Activated B cell treated with CpG ODN at 0.5 μM for 24 hours (primary cell): ENCODE results near the gene PCBD1. TPM values are rescaled to one million over a fixed set of nuclear protein-coding genes. Genes with fewer than 3 reads are reported as not detected.

Experiments used
- ATAC-seq: fragments of 200-7000 bp; cut with Tn5 transposase; one replicate; pipeline ENCODE4 v1.10.0; 2021; ENCODE audit warnings: low read depth, mild to moderate bottlenecking, moderate library complexity
- CTCF ChIA-PET: fragments of 350-600 bp; sonication (Branson Sonifier 250); formaldehyde crosslinking; loops from one replicate; lab custom pipeline; 2021; ENCODE audit warnings: antibody characterized with exemption; lab: Charles Lee
- POLR2A ChIA-PET: fragments of 350-600 bp; sonication (Branson Sonifier 250); formaldehyde crosslinking; loops from one replicate; lab custom pipeline; 2021; ENCODE audit warnings: antibody characterized with exemption; lab: Charles Lee
- DNase-seq: peaks from one replicate; pipeline ENCODE4 v3.0.0; 2022
- H3K27ac Mint-ChIP-seq: one replicate; pipeline ENCODE4 v1.8.0; 2020; ENCODE audit warnings: mixed read lengths
- H3K27me3 Mint-ChIP-seq: one replicate; pipeline ENCODE4 v1.8.0; 2021; ENCODE audit warnings: mixed read lengths
- H3K36me3 Mint-ChIP-seq: one replicate; pipeline ENCODE4 v1.8.0; 2021; ENCODE audit warnings: low read depth, mixed read lengths
- H3K4me1 Mint-ChIP-seq: one replicate; pipeline ENCODE4 v1.8.0; 2021; ENCODE audit warnings: mixed read lengths
- H3K4me3 Mint-ChIP-seq: one replicate; pipeline ENCODE4 v1.8.0; 2020; ENCODE audit warnings: mild to moderate bottlenecking, mixed read lengths
- H3K9me3 Mint-ChIP-seq: one replicate; pipeline ENCODE4 v1.8.0; 2020; ENCODE audit warnings: mixed read lengths
- CTCF ChIP-seq: fragments of 200-600 bp; IDR thresholded peaks from one replicate; pipeline ENCODE4 v1.8.0; 2022; ENCODE audit warnings: antibody characterized with exemption, mild to moderate bottlenecking
- intact Hi-C: fragments of 100-400 bp; cut with micrococcal nuclease; formaldehyde crosslinking; loops from one replicate; pipeline ENCODE4 v1.15.1; 2024
- total RNA-seq: library from RNA; stranded (reverse); gene quantifications from 2 replicates; pipeline ENCODE4 v1.2.3, GENCODE V29; 2022

The PCBD1 gene
- total RNA-seq, 1 donor from 2014 or later = 37.3 TPM

DNA sequence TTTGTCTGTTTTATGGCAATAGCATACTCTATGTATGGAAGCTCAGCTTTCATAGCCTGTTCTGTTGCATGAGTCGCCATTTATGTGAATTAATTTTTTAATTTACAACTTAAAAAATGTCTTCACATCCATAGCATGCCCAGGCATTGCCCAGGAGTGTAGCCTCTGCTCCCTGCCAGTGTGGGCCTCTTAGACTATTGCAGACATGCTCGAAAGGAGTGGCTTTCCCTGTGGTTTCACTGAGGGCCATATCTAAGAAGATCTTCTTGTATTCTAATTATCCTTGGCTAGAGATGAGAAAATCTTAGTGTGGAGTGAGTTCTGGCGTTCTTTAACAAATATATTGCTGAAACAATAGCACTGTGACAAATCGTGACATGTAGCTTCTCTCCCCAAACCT lies 35.3 kb downstream of the PCBD1 start:
- no peak for TF ChIP-seq CTCF
- no peaks in the 10 kb centered on the region for H3K27me3 Mint-ChIP-seq
- CTCF ChIA-PET = no interaction called here
- ATAC-seq (no peak), DNase-seq (no peak)
- no peak overlapping the region for H3K4me3 Mint-ChIP-seq
- H3K36me3 Mint-ChIP-seq = peaks cover 81% of the 10 kb centered on the region
- no peaks in the 10 kb centered on the region for H3K9me3 Mint-ChIP-seq
- no peaks in the 10 kb centered on the region for H3K4me1 Mint-ChIP-seq
- POLR2A ChIA-PET = no interaction called here
- intact Hi-C loops = no loop called here
- no peak overlapping the region for H3K27ac Mint-ChIP-seq

GRCh38 chr10:70851597-70852475 lies 36.5 kb downstream of the PCBD1 start:
- ChIA-PET POLR2A (no interaction called here), CTCF (no interaction called here)
- Mint-ChIP-seq H3K36me3 (peaks cover 82% of the 10 kb centered on the region), H3K4me1 (no peaks in the 10 kb centered on the region), H3K27me3 (no peaks in the 10 kb centered on the region), H3K27ac (no peak overlapping the region), H3K4me3 (no peak overlapping the region), H3K9me3 (no peaks in the 10 kb centered on the region)
- DNase-seq (no peak), ATAC-seq (no peak)
- intact Hi-C loops = no loop called here
- TF ChIP-seq CTCF = no peak

DNA sequence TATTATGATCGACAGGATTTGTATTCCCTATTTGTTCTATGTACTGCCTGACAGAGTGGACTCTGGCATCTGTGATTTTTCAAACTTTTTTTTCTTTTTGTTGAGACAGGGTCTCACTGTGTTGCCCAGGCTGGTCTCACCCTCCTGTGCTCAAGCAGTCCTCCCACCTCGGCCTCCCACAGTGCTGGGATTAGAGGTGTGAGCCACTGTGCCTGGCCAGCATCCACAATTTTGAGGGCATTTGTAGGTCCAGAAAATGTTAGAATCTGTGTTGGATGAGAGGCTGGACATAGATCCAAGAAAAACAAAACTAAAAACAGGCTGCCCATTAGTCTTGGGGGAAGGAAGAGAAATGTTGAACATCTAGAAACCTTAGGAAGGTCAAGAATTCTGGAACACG lies 38.3 kb downstream of the PCBD1 start:
- POLR2A ChIA-PET = no interaction called here
- ATAC-seq (no peak), DNase-seq (no peak)
- Mint-ChIP-seq H3K36me3 (peaks cover 80% of the 10 kb centered on the region), H3K27ac (no peak overlapping the region), H3K4me3 (no peak overlapping the region), H3K27me3 (no peaks in the 10 kb centered on the region), H3K9me3 (no peaks in the 10 kb centered on the region), H3K4me1 (no peaks in the 10 kb centered on the region)
- intact Hi-C loops = no loop called here
- CTCF ChIA-PET = no interaction called here
- TF ChIP-seq CTCF = no peak

- POLR2A ChIA-PET = no interaction called here
These were observed 38.8 kb downstream of the PCBD1 start for GRCh38 chr10:70849582-70850016.

More at GRCh38 chr10:70849582-70850016, 38.8 kb downstream of the PCBD1 start:
- Mint-ChIP-seq H3K4me1 (no peaks in the 10 kb centered on the region), H3K9me3 (no peaks in the 10 kb centered on the region), H3K4me3 (no peak overlapping the region), H3K36me3 (peaks cover 80% of the 10 kb centered on the region), H3K27ac (no peak overlapping the region), H3K27me3 (no peaks in the 10 kb centered on the region)
- intact Hi-C loops = no loop called here
- no peak for TF ChIP-seq CTCF
- DNase-seq (no peak), ATAC-seq (no peak)
- CTCF ChIA-PET = no interaction called here
